Ovary (tissue), 9 donors: ENCODE data around the gene SEC24C. TPM values are rescaled to one million over a fixed set of nuclear protein-coding genes. Genes with fewer than 3 reads are reported as not detected.

ENCODE experiments used
- DNase-seq, 5 donors: peaks; one replicate each; pipeline ENCODE4 v3.0.0-alpha.2; 2019 to 2020
- H3K27ac ChIP-seq, 2 donors: fragments of 200-600 bp; one replicate each; pipeline versions ENCODE4 v1.5.1 to v1.8.0; 2019 to 2022
- H3K27me3 ChIP-seq: fragments of 200-600 bp; one replicate; pipeline ENCODE4 v1.8.0; 2022
- H3K36me3 ChIP-seq: fragments of 200-600 bp; sonication (generic); one replicate; pipeline ENCODE4 v1.5.1; 2019
- H3K4me1 ChIP-seq: one replicate; pipeline ENCODE4 v1.8.1; 2013; ENCODE audit warnings: mild to moderate bottlenecking, moderate library complexity; ENCODE audit not compliant: insufficient read depth
- H3K4me3 ChIP-seq: fragments of 200-600 bp; sonication (generic); one replicate; pipeline ENCODE4 v1.5.1; 2017
- H3K9me3 ChIP-seq, 2 donors: fragments of 200-600 bp in 1 of 2; sonication (generic) in 1 of 2; one replicate each; pipeline versions ENCODE4 v1.5.1 to v1.8.1; 2013 to 2019; ENCODE audit warnings: mild to moderate bottlenecking in 1 of 2, moderate library complexity in 1 of 2
- CTCF ChIP-seq, 3 donors: fragments of 450-650 bp in 2 of 3; fragments of 200-600 bp in 1 of 3; IDR thresholded peaks; one replicate each; pipeline versions ENCODE4 v1.5.1 to v1.8.0; 2016 to 2022; ENCODE audit warnings: antibody characterized with exemption in 3 of 3, mild to moderate bottlenecking in 1 of 3
- EP300 ChIP-seq: sonication (generic); formaldehyde crosslinking; IDR thresholded peaks from one replicate; pipeline ENCODE4 v1.6.1; 2017; ENCODE audit warnings: antibody characterized with exemption
- POLR2A ChIP-seq: fragments of 450-650 bp; IDR thresholded peaks from one replicate; pipeline ENCODE4 v1.6.1; 2017; ENCODE audit warnings: antibody characterized with exemption, mild to moderate bottlenecking, moderate library complexity
- WGBS, 3 donors: extraction: QIAGEN DNeasy Blood & Tissue Kit in 1 of 3; methylation state at CpG; one replicate each; pipeline versions ENCODE4 v1.1.5 to v1.1.7; 2013 to 2017; 5-methylcytosine and 5-hydroxymethylcytosine counted together
- intact Hi-C, 4 donors: fragments of 100-400 bp; cut with DNase I; formaldehyde crosslinking; loops; one replicate each; pipeline versions ENCODE4 v1.11.0 to v1.15.1; 2022 to 2023
- polyA plus RNA-seq, 2 donors: library from polyadenylated mRNA; stranded (reverse); fragments of 200-250 nt in 1 of 2; fragments of 350-450 nt in 1 of 2; fragmentation: Illumina TruSeq in 1 of 2; extraction: RNeasy Lipid Tissue Mini Kit (QIAGEN cat#74804) in 1 of 2; gene quantifications; one replicate each; pipeline ENCODE4 v1.2.3, GENCODE V29; 2013 to 2014
- total RNA-seq, 7 donors: library from RNA; depleted of rRNA in 2 of 7; stranded (reverse); fragments of >200 nt in 2 of 7; fragmentation: NEBNext Ultra II Directional in 3 of 7; extraction: Animal tissue kit (Norgen Biotek cat#: 25700) in 3 of 7; gene quantifications; one replicate each; pipeline versions ENCODE4 v1.1.0 to v1.2.4, GENCODE V29; 2016 to 2023
- donor health status: DM: no; HTN: no; CAD: no; lungs with moderate emphysema.
- donor health status: DM: no; HTN: no; CAD: no.
- donor health status: Bipolar disorder and iron deficiency.
- donor health status: DM: yes; HTN: yes; CAD: no.
- donor health status: DM: no; HTN: no; CAD: no.
- donor health status: DM: yes; HTN: yes; CAD: no.

SEC24C gene
- total and polyA plus RNA-seq, 9 donors: 30.3 to 70.4 (median 58.8) TPM

GRCh38 chr10:73773152-73773879 lies 29.1 kb downstream of the SEC24C start:
- Histone ChIP-seq H3K4me3 (peak overlapping the region; percentile 77), H3K36me3 (no peaks in the 10 kb centered on the region), H3K27me3 (no peaks in the 10 kb centered on the region), H3K4me1 (peaks cover 3% of the 10 kb centered on the region), H3K27ac (peak overlapping the region; percentile 88 to 97), H3K9me3 (no peaks in the 10 kb centered on the region)
- 2 to 3% (median 2%) methylated on average over 29 of the region's 29 CpGs for WGBS, 3 donors
- intact Hi-C loops: no loop called here
- no peak for TF ChIP-seq CTCF (IDR thresholded peaks at IDR 0.05)
- no peak for TF ChIP-seq EP300
- no peak for TF ChIP-seq POLR2A
- DNase-seq: no peak

- intact Hi-C loops: no loop called here
- no peaks in the 10 kb centered on the region for H3K36me3 ChIP-seq
- H3K4me3 ChIP-seq: no peak overlapping the region
- no peaks in the 10 kb centered on the region for H3K27me3 ChIP-seq
- H3K9me3 ChIP-seq: no peaks in the 10 kb centered on the region
- H3K27ac ChIP-seq: no peak overlapping the region
- TF ChIP-seq CTCF (IDR thresholded peaks at IDR 0.05) (no peak), EP300 (no peak)
- 17 to 50% (median 27%) methylated on average over 5 of the region's 5 CpGs for WGBS, 3 donors
- DNase-seq: no peak
- H3K4me1 ChIP-seq: peaks cover 3% of the 10 kb centered on the region
Measured at GRCh38 chr10:73774637-73775036, 30.5 kb downstream of the SEC24C start.

- 87 to 90% (median 89%) methylated on average over 5 of the region's 5 CpGs for whole genome bisulfite sequencing, 3 donors
- H3K27me3 ChIP-seq: no peaks in the 10 kb centered on the region
- no peaks in the 10 kb centered on the region for H3K9me3 ChIP-seq
- H3K4me3 ChIP-seq: no peak overlapping the region
- H3K4me1 ChIP-seq: peaks cover 7% of the 10 kb centered on the region
- TF ChIP-seq POLR2A: no peak
- no peak for TF ChIP-seq EP300
- TF ChIP-seq CTCF (IDR thresholded peaks at IDR 0.05): no peak
- DNase-seq: no peak
- no peak overlapping the region for H3K27ac ChIP-seq
- no peaks in the 10 kb centered on the region for H3K36me3 ChIP-seq
- intact Hi-C loops: no loop called here
Measured at GRCh38 chr10:73779018-73779417, 34.8 kb downstream of the SEC24C start.

DNA sequence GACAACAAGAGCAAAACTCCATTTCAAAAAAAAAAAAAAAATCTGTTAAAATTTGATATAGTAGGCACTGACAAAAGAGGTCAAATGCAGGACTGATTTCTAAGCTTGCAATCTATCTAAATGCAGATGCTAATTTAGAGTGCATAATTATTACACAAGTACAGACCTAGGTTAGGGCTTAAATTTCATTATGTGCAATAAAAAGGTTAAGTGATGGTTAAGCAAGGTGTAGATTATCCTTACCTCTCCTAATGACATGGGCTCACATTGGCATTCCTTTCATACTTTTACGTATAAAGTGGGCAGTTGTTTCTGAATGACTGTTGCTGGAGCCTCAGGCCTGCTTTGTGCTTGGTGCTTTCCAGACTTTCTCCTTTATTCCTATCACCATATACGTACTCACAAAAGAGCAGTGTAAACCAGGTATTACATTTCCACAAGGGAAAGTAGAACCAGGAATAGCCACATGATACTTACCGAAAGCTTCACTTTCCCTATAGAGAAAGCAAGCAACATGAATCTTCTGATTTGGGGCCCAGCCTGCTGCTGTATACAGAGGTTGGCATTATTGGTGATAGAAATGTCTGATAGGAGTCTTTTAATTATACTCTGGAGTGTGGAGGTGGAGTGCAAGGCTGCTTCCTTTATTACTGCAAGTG lies 35.5 kb downstream of the SEC24C start:
- Histone ChIP-seq H3K4me1 (peaks cover 7% of the 10 kb centered on the region), H3K27ac (no peak overlapping the region), H3K4me3 (no peak overlapping the region), H3K9me3 (no peaks in the 10 kb centered on the region), H3K27me3 (no peaks in the 10 kb centered on the region), H3K36me3 (no peaks in the 10 kb centered on the region)
- intact Hi-C loops: no loop called here
- no peak for DNase-seq
- TF ChIP-seq POLR2A (no peak), CTCF (IDR thresholded peaks at IDR 0.05) (no peak), EP300 (no peak)
- WGBS, 3 donors: 77 to 81% (median 80%) methylated on average over 3 of the region's 3 CpGs
